Neural cell (in vitro differentiated cells): ENCODE measurements around the gene JPT1. TPM values are rescaled to one million over a fixed set of nuclear protein-coding genes. Genes with fewer than 3 reads are reported as not detected.

ENCODE experiments used
- H2AFZ ChIP-seq: fragments of 200-600, 300-800 bp; sonication (generic), shearing (Covaris generic); 2 replicates; pipeline ENCODE4 v1.6.0; 2014; ENCODE audit warnings: low read depth, mild to moderate bottlenecking, antibody characterized with exemption, low read length, moderate library complexity
- H3F3A ChIP-seq: fragments of 200-600 bp; shearing (Covaris generic); 2 replicates; pipeline ENCODE4 v1.6.1; 2016; ENCODE audit warnings: mild to moderate bottlenecking, moderate library complexity, mixed read lengths, antibody characterized with exemption, low read length; ENCODE audit not compliant: insufficient read depth, poor library complexity, severe bottlenecking
- H3K27ac ChIP-seq: fragments of 200-600, 300-800 bp; sonication (generic), shearing (Covaris generic); 2 replicates; pipeline ENCODE4 v1.5.1; 2014; ENCODE audit warnings: mild to moderate bottlenecking, low read length, moderate library complexity
- H3K27me3 ChIP-seq: fragments of 300-800, 200-600 bp; sonication (generic), shearing (Covaris generic); 2 replicates; pipeline ENCODE4 v1.6.0; 2014; ENCODE audit warnings: mild to moderate bottlenecking, low read depth, low read length, moderate library complexity; ENCODE audit not compliant: insufficient read depth
- H3K36me3 ChIP-seq: fragments of 300-800, 200-600 bp; sonication (generic), shearing (Covaris generic); 2 replicates; pipeline ENCODE4 v1.5.1; 2014; ENCODE audit warnings: mild to moderate bottlenecking, antibody characterized with exemption, low read length, moderate library complexity; ENCODE audit not compliant: insufficient read depth
- H3K4me2 ChIP-seq: fragments of 300-800, 200-600 bp; sonication (generic), shearing (Covaris generic); 2 replicates; pipeline ENCODE4 v1.6.0; 2014; ENCODE audit warnings: mild to moderate bottlenecking, low read length
- H3K4me3 ChIP-seq: fragments of 300-800, 200-600 bp; sonication (generic), shearing (Covaris generic); 2 replicates; pipeline ENCODE4 v1.5.1; 2014; ENCODE audit warnings: mild to moderate bottlenecking, low read length, moderate library complexity
- H3K79me2 ChIP-seq: fragments of 200-600 bp; shearing (Covaris generic); replicated peaks from 2 replicates; pipeline ENCODE4 v1.6.0; 2014; ENCODE audit warnings: mild to moderate bottlenecking, low read length, moderate library complexity; ENCODE audit not compliant: insufficient read depth
- H3K9ac ChIP-seq: fragments of 300-800, 200-600 bp; sonication (generic), shearing (Covaris generic); 2 replicates; pipeline ENCODE4 v1.6.1; 2016; ENCODE audit warnings: mild to moderate bottlenecking, low read length, mixed read lengths
- H3K9me2 ChIP-seq: fragments of 200-600 bp; shearing (Covaris generic); 2 replicates; pipeline ENCODE4 v1.6.1; 2016; ENCODE audit warnings: mild to moderate bottlenecking, low read length, mixed read lengths; ENCODE audit not compliant: insufficient read depth
- H3K9me3 ChIP-seq: fragments of 200-600, 300-800 bp; sonication (generic), shearing (Covaris generic); 2 replicates; pipeline ENCODE4 v1.6.1; 2016; ENCODE audit warnings: mild to moderate bottlenecking, mixed run types, low read length, moderate library complexity, mixed read lengths
- H4K20me1 ChIP-seq: fragments of 200-600 bp; shearing (Covaris generic); 2 replicates; pipeline ENCODE4 v1.6.1; 2016; ENCODE audit warnings: mild to moderate bottlenecking, mixed run types; ENCODE audit not compliant: insufficient read depth
- CTCF ChIP-seq: fragments of 450-650 bp; IDR thresholded peaks from 2 replicates; pipeline ENCODE4 v1.5.1; 2014; ENCODE audit warnings: antibody characterized with exemption, mild to moderate bottlenecking, moderate library complexity; ENCODE audit not compliant: poor library complexity, severe bottlenecking
- EP300 ChIP-seq: fragments of 450-650 bp; conservative IDR thresholded peaks from 2 replicates; pipeline ENCODE4 v1.6.1; 2014; ENCODE audit warnings: antibody characterized with exemption, mild to moderate bottlenecking, moderate library complexity; ENCODE audit not compliant: poor library complexity, severe bottlenecking
- EZH2 ChIP-seq: fragments of 200-600, 300-800 bp; shearing (Covaris generic), sonication (generic); IDR thresholded peaks from 2 replicates; pipeline ENCODE4 v1.6.1; 2014; ENCODE audit warnings: antibody characterized with exemption, low read length, borderline replicate concordance, mild to moderate bottlenecking; ENCODE audit not compliant: insufficient read depth, poor library complexity, severe bottlenecking
- MXI1 ChIP-seq: fragments of 450-650 bp; conservative IDR thresholded peaks from 2 replicates; pipeline ENCODE4 v1.6.1; 2014; ENCODE audit warnings: antibody characterized with exemption, mild to moderate bottlenecking; ENCODE audit not compliant: poor library complexity, severe bottlenecking
- POLR2AphosphoS5 ChIP-seq: IDR thresholded peaks from 2 replicates; pipeline ENCODE4 v1.6.1; 2012
- RAD21 ChIP-seq: fragments of 450-650 bp; conservative IDR thresholded peaks from 2 replicates; pipeline ENCODE4 v1.6.1; 2014; ENCODE audit warnings: antibody characterized with exemption, mild to moderate bottlenecking, moderate library complexity
- REST ChIP-seq: IDR thresholded peaks from 2 replicates; pipeline ENCODE4 v1.6.1; 2012; ENCODE audit warnings: borderline replicate concordance
- SMC3 ChIP-seq: fragments of 450-650 bp; conservative IDR thresholded peaks from 2 replicates; pipeline ENCODE4 v1.6.1; 2014; ENCODE audit warnings: antibody characterized with exemption, mild to moderate bottlenecking, moderate library complexity; ENCODE audit not compliant: poor library complexity
- TAF1 ChIP-seq: IDR thresholded peaks from 2 replicates; pipeline ENCODE4 v1.6.1; 2012; ENCODE audit warnings: low read depth
- polyA plus RNA-seq: library from polyadenylated mRNA; depleted of rRNA; stranded (reverse); fragments of >200 nt; gene quantifications from 2 replicates; pipeline ENCODE4 v1.2.3, GENCODE V29; 2014

Gene JPT1
- polyA plus RNA-seq, 1 donor from 2014 or later = 1,721 TPM

DNA sequence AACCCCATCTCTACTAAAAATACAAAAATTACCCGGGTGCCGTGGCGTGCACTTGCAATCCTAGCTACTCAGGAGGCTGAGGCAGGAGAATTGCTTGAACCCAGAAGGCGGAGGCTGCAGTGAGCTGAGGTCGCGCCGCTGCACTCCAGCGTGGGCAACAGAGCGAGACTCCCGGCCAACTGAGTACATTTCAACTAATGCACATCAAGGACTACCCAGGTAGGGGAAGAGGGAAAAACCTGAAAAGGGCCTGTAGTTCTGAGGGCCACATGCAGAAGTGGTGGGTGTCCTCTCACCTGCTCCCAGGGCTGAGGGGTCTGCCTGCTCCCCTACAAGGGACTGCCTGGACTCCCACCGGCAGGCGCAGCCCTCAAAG is 67.1 kb downstream of the JPT1 start:
- H3K9ac ChIP-seq = no peak overlapping the region
- H3K4me3 ChIP-seq = no peak overlapping the region

GRCh38 chr17:75086496-75087181 is 67.7 kb downstream of the JPT1 start:
- no peaks in the 10 kb centered on the region for H3K79me2 ChIP-seq
- no peaks in the 10 kb centered on the region for H3F3A ChIP-seq
- H3K9ac ChIP-seq = no peak overlapping the region
- no peaks in the 10 kb centered on the region for H3K9me3 ChIP-seq
- no peak overlapping the region for H3K4me2 ChIP-seq
- no peak overlapping the region for H2AFZ ChIP-seq
- H4K20me1 ChIP-seq = no peaks in the 10 kb centered on the region
- H3K4me3 ChIP-seq = no peak overlapping the region
- no peaks in the 10 kb centered on the region for H3K36me3 ChIP-seq
- no peaks in the 10 kb centered on the region for H3K9me2 ChIP-seq
- no peak overlapping the region for H3K27ac ChIP-seq
- peaks cover 14% of the 10 kb centered on the region for H3K27me3 ChIP-seq
- no peak for TF ChIP-seq EP300
- no peak for TF ChIP-seq EZH2
- TF ChIP-seq CTCF = no peak
- TF ChIP-seq SMC3 = no peak
- TF ChIP-seq MXI1 = no peak
- no peak for TF ChIP-seq POLR2AphosphoS5
- no peak for TF ChIP-seq RAD21
- no peak for TF ChIP-seq TAF1

More for the DNA sequence above, 67.1 kb downstream of the JPT1 start:
- Histone ChIP-seq H3K79me2 (no peaks in the 10 kb centered on the region), H3K4me2 (no peak overlapping the region), H3K36me3 (no peaks in the 10 kb centered on the region), H2AFZ (no peak overlapping the region), H3K27me3 (peaks cover 14% of the 10 kb centered on the region), H4K20me1 (no peaks in the 10 kb centered on the region), H3K27ac (no peak overlapping the region), H3F3A (no peaks in the 10 kb centered on the region), H3K9me2 (no peaks in the 10 kb centered on the region), H3K9me3 (no peaks in the 10 kb centered on the region)
- no peak for TF ChIP-seq CTCF
- TF ChIP-seq RAD21 = no peak
- no peak for TF ChIP-seq MXI1
- TF ChIP-seq EZH2 = no peak
- TF ChIP-seq TAF1 = no peak
- no peak for TF ChIP-seq REST
- no peak for TF ChIP-seq POLR2AphosphoS5
- no peak for TF ChIP-seq SMC3
- TF ChIP-seq EP300 = no peak
